Type B pancreatic cell (in vitro differentiated cells): Measurements from ENCODE around the gene SPRY1. TPM values are rescaled to one million over a fixed set of nuclear protein-coding genes. Genes with fewer than 3 reads are reported as not detected.
A peak's percentile ranks its signal among the peaks of the same experiment; 100 is the strongest.

Source experiments
- DNase-seq: peaks from one replicate; pipeline ENCODE4 v3.0.0; 2021; ENCODE audit warnings: mixed read lengths; ENCODE audit not compliant: unreplicated experiment; ENCODE audit errors: extremely low spot score
- H3K27ac Mint-ChIP-seq: 2 replicates; pipeline ENCODE4 v1.8.0; 2021; ENCODE audit warnings: mild to moderate bottlenecking, mixed read lengths
- H3K27me3 Mint-ChIP-seq: 2 replicates; pipeline ENCODE4 v1.8.0; 2021; ENCODE audit warnings: mixed read lengths
- H3K36me3 Mint-ChIP-seq: 2 replicates; pipeline ENCODE4 v1.8.0; 2021; ENCODE audit warnings: mixed read lengths
- H3K4me1 Mint-ChIP-seq: one replicate; pipeline ENCODE4 v1.8.0; 2021; ENCODE audit warnings: mixed read lengths; ENCODE audit not compliant: unreplicated experiment
- H3K4me3 Mint-ChIP-seq: 2 replicates; pipeline ENCODE4 v1.8.0; 2021; ENCODE audit warnings: mild to moderate bottlenecking, mixed read lengths
- H3K9me3 Mint-ChIP-seq: 2 replicates; pipeline ENCODE4 v1.8.0; 2021; ENCODE audit warnings: mixed read lengths
- CTCF ChIP-seq: fragments of 200-600 bp; sonication (generic); conservative IDR thresholded peaks from 2 replicates; pipeline ENCODE4 v1.5.0; 2021; ENCODE audit warnings: antibody characterized with exemption, mild to moderate bottlenecking
- total RNA-seq: library from RNA; stranded (reverse); gene quantifications from 2 replicates; pipeline ENCODE4 v1.2.1, GENCODE V29; 2021; ENCODE audit warnings: low replicate concordance

Gene SPRY1
- total RNA-seq, 1 donor from 2014 or later, result 61.3 TPM

- Mint-ChIP-seq H3K27me3 (no peaks in the 10 kb centered on the region), H3K36me3 (no peaks in the 10 kb centered on the region), H3K9me3 (no peaks in the 10 kb centered on the region), H3K4me1 (peaks cover 5% of the 10 kb centered on the region), H3K4me3 (no peak overlapping the region), H3K27ac (no peak overlapping the region)
- no peak for TF ChIP-seq CTCF
- DNase-seq, result no peak
Measured at GRCh38 chr4:123393721-123394120, 2.9 kb upstream of the SPRY1 start.

- peak; percentile 71 for DNase-seq
- Mint-ChIP-seq H3K36me3 (peaks cover 23% of the 10 kb centered on the region), H3K4me3 (peak overlapping the region; percentile 97), H3K9me3 (no peaks in the 10 kb centered on the region), H3K4me1 (peaks cover 16% of the 10 kb centered on the region), H3K27me3 (peaks cover 6% of the 10 kb centered on the region), H3K27ac (peak overlapping the region; percentile 89)
- no peak for TF ChIP-seq CTCF
Measured at GRCh38 chr4:123397144-123398065, 810 bp downstream of the SPRY1 start.

- Mint-ChIP-seq H3K4me1 (peaks cover 25% of the 10 kb centered on the region), H3K4me3 (peak overlapping the region; percentile 97), H3K36me3 (peaks cover 32% of the 10 kb centered on the region), H3K27ac (peak overlapping the region; percentile 97), H3K9me3 (no peaks in the 10 kb centered on the region), H3K27me3 (peaks cover 6% of the 10 kb centered on the region)
- DNase-seq, result peak; percentile 86
- TF ChIP-seq CTCF, result peak; percentile 75
Measured at GRCh38 chr4:123398066-123398852, 1.7 kb downstream of the SPRY1 start.

- peak; percentile 73 for DNase-seq
- peak; percentile 19 for TF ChIP-seq CTCF
- Mint-ChIP-seq H3K9me3 (no peaks in the 10 kb centered on the region), H3K4me1 (peaks cover 28% of the 10 kb centered on the region), H3K36me3 (peaks cover 37% of the 10 kb centered on the region), H3K27ac (peak overlapping the region; percentile 97), H3K27me3 (peaks cover 6% of the 10 kb centered on the region), H3K4me3 (peak overlapping the region; percentile 92)
Measured at GRCh38 chr4:123398853-123399626, 2.4 kb downstream of the SPRY1 start.
